Measurements from ENCODE around the gene MIGA2. TPM values are rescaled to one million over a fixed set of nuclear protein-coding genes. Genes with fewer than 3 reads are reported as not detected.

Gene MIGA2
- total and polyA plus RNA-seq, 9 of the 15 experiments (the other 6 are each of a cell fraction or from before 2014, with no cell fraction given), result 0.15 to 54.1 (median 18.0) TPM

DNA sequence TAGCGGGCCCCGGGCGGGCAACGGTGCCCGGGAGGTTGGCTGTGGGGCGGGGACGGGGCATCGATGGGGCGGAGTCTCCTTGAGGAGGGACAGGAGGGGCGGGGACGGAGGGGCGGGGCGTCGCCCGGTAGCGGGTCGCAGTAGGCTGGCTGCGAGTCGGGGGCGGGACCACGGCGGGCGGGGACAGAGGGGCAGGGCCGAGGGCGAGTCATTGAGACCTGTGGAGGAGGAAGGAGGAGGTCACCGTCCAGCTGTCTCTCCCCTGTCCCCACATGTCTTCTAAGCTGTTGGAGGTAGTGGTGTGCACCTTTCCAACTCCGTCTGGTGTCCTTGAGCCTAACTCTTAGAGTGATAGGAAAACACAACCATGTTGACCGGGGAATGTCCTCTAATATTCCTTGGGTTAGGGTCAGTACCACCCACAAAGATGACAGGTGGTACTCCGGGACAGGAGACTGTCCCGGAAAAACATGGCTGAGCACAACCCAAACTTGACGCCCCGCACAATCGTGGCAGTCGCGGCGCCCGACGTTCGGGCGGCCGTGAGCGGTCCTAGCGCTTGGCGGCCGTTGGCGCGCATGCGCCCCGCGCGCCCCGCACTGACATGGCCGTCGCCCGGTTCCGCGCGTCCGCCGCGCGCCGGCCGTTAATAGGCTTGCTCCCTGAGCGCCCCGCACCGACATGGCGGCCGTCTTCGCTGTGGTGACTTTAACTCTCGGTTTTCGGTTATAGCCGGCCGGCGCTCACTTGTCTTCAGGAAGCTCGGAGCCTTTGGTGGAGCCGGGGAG, 74.5 kb downstream of the MIGA2 start, which contains the start of the genes CRAT and PTPA (continued):
- no peak; the same call in 1 of the 2 replicates for TF ChIP-seq MXI1 (IDR thresholded peaks at IDR 0.05; ENCODE audit: low read depth, low read length)
- no peak for TF ChIP-seq RAD51 (IDR thresholded peaks at IDR 0.05; ENCODE audit: borderline replicate concordance, low read depth)
- TF ChIP-seq SRSF3 (IDR thresholded peaks at IDR 0.05; ENCODE audit: insufficient read depth, low read length), result no peak
- no peak for TF ChIP-seq RBM15 (IDR thresholded peaks at IDR 0.05; ENCODE audit: insufficient read depth, low read length)
- TF ChIP-seq SAFB2 (IDR thresholded peaks at IDR 0.05; ENCODE audit: borderline replicate concordance, low read depth, low read length, severe bottlenecking), result no peak
- TF ChIP-seq KDM4B (IDR thresholded peaks at IDR 0.05; ENCODE audit: borderline replicate concordance in 2 of 2, low read depth in 1 of 2), result no peak
- no peak for TF ChIP-seq SNAPC5 (CRISPR knock-in tag; IDR thresholded peaks at IDR 0.05)
- TF ChIP-seq RUNX1 (IDR thresholded peaks at IDR 0.05; ENCODE audit: low read depth), result no peak
- peak; percentile 79 for TF ChIP-seq ATF7 (IDR thresholded peaks at IDR 0.05)
- TF ChIP-seq, protein P1, sequence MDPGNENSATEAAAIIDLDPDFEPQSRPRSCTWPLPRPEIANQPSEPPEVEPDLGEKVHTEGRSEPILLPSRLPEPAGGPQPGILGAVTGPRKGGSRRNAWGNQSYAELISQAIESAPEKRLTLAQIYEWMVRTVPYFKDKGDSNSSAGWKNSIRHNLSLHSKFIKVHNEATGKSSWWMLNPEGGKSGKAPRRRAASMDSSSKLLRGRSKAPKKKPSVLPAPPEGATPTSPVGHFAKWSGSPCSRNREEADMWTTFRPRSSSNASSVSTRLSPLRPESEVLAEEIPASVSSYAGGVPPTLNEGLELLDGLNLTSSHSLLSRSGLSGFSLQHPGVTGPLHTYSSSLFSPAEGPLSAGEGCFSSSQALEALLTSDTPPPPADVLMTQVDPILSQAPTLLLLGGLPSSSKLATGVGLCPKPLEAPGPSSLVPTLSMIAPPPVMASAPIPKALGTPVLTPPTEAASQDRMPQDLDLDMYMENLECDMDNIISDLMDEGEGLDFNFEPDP (CRISPR knock-in tag; IDR thresholded peaks at IDR 0.05), result 0 out of 2 replicates have a peak, but pooled peaks have one; percentile 49
- TF ChIP-seq POLR2A (conservative IDR thresholded peaks at IDR 0.05), result peak; percentile 98
- TF ChIP-seq CUX1 (CRISPR knock-in tag; IDR thresholded peaks at IDR 0.05), result no peak
- no peak for TF ChIP-seq ZNF780A (CRISPR knock-in tag; IDR thresholded peaks at IDR 0.05)
- TF ChIP-seq, protein P2, sequence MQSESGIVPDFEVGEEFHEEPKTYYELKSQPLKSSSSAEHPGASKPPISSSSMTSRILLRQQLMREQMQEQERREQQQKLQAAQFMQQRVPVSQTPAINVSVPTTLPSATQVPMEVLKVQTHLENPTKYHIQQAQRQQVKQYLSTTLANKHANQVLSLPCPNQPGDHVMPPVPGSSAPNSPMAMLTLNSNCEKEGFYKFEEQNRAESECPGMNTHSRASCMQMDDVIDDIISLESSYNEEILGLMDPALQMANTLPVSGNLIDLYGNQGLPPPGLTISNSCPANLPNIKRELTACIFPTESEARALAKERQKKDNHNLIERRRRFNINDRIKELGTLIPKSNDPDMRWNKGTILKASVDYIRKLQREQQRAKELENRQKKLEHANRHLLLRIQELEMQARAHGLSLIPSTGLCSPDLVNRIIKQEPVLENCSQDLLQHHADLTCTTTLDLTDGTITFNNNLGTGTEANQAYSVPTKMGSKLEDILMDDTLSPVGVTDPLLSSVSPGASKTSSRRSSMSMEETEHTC (IDR thresholded peaks at IDR 0.05), result no peak
- TF ChIP-seq ZNF589 (CRISPR knock-in tag; IDR thresholded peaks at IDR 0.05; ENCODE audit: low read depth), result no peak
- TF ChIP-seq CTCF (IDR thresholded peaks at IDR 0.05 in 2 of 3, conservative IDR thresholded peaks at IDR 0.05 in 1 of 3; ENCODE audit: insufficient read depth in 2 of 3, low read depth in 1 of 3, low read length in 3 of 3), result no peak
- TF ChIP-seq XRCC4 (IDR thresholded peaks at IDR 0.05; ENCODE audit: extremely low read depth, insufficient read depth, insufficient read length), result no peak
